HepG2 (cell line): Measurements from ENCODE around the gene CMIP. TPM values are rescaled to one million over a fixed set of nuclear protein-coding genes. Genes with fewer than 3 reads are reported as not detected.

Source experiments
- ETV6 ChIP-seq: sonication (generic); formaldehyde crosslinking; conservative IDR thresholded peaks from 2 replicates; pipeline ENCODE4 v1.4.0; 2020; ENCODE audit warnings: missing genetic modification reagents
- GLI4 ChIP-seq: sonication (generic); formaldehyde crosslinking; IDR thresholded peaks from 2 replicates; pipeline ENCODE4 v1.5.1; 2020; ENCODE audit warnings: missing genetic modification reagents, mild to moderate bottlenecking, moderate library complexity, borderline replicate concordance
- GTF3A ChIP-seq: sonication (generic); formaldehyde crosslinking; conservative IDR thresholded peaks from 2 replicates; pipeline ENCODE4 v1.4.0; 2020; ENCODE audit warnings: mild to moderate bottlenecking, missing genetic modification reagents
- HNRNPK ChIP-seq: fragments of 200-400 bp; formaldehyde crosslinking; IDR thresholded peaks from 2 replicates; pipeline ENCODE4 v1.6.1; 2018; ENCODE audit warnings: low read length, low read depth, moderate library complexity, mild to moderate bottlenecking; ENCODE audit not compliant: poor library complexity, severe bottlenecking
- KLF12 ChIP-seq: sonication (generic); formaldehyde crosslinking; IDR thresholded peaks from 2 replicates; pipeline ENCODE4 v1.4.0; 2020; ENCODE audit warnings: missing genetic modification reagents, borderline replicate concordance
- SOX6 ChIP-seq, 2 experiments: fragments of 450-650 bp in 1 of 2; sonication (generic) in 1 of 2; formaldehyde crosslinking in 1 of 2; IDR thresholded peaks; 2 replicates each; pipeline versions ENCODE4 v1.4.0 to v1.6.1; 2017 to 2020; ENCODE audit warnings: antibody characterized with exemption in 1 of 2, mild to moderate bottlenecking in 1 of 2, missing genetic modification reagents in 1 of 2
- SSRP1 ChIP-seq: IDR thresholded peaks from 2 replicates; pipeline ENCODE4 v1.6.1; 2016; ENCODE audit warnings: control low read depth
- ZNF446 ChIP-seq: sonication (generic); formaldehyde crosslinking; IDR thresholded peaks from 2 replicates; pipeline ENCODE4 v1.5.0; 2020; ENCODE audit warnings: mild to moderate bottlenecking, missing genetic modification reagents
- ZNF598 ChIP-seq: sonication (generic); formaldehyde crosslinking; IDR thresholded peaks from 2 replicates; pipeline ENCODE4 v1.5.1; 2020; ENCODE audit warnings: mild to moderate bottlenecking, missing genetic modification reagents, borderline replicate concordance
- ZNF746 ChIP-seq: sonication (generic); formaldehyde crosslinking; IDR thresholded peaks from 2 replicates; pipeline ENCODE4 v1.8.0; 2022; ENCODE audit warnings: mild to moderate bottlenecking, missing genetic modification reagents
- ZNF891 ChIP-seq: sonication (generic); formaldehyde crosslinking; IDR thresholded peaks from 2 replicates; pipeline ENCODE4 v1.5.0; 2020; ENCODE audit warnings: mild to moderate bottlenecking, missing genetic modification reagents
- polyA plus RNA-seq, 8 experiments: library from polyadenylated mRNA; depleted of rRNA in 3 of 8; stranded (reverse) in 7 of 8; unstranded in 1 of 8; fragments of >200 nt; fragmentation: Illumina TruSeq in 4 of 8; extraction: Trizol in 4 of 8; gene quantifications; 2 replicates each; pipeline versions ENCODE4 v1.2.1 to v1.2.3, GENCODE V29; 2011 to 2016; ENCODE audit warnings: low read depth in 4 of 8, missing spikeins in 1 of 8, mixed read lengths in 1 of 8; ENCODE audit not compliant: insufficient read depth in 1 of 8
- total RNA-seq, 5 experiments: library from RNA; depleted of rRNA; stranded (reverse); fragments of >200 nt; fragmentation: Illumina TruSeq; extraction: Trizol; gene quantifications; 2 replicates each; pipeline ENCODE4 v1.2.3, GENCODE V29; 2016; ENCODE audit warnings: low read depth in 1 of 5
- TF ChIP-seq, protein P1 (sequence below): sonication (generic); formaldehyde crosslinking; IDR thresholded peaks from 2 replicates; pipeline ENCODE4 v1.8.1; 2022; ENCODE audit warnings: mild to moderate bottlenecking, missing genetic modification reagents
- TF ChIP-seq, protein P2 (sequence below): sonication (generic); formaldehyde crosslinking; IDR thresholded peaks from 2 replicates; pipeline ENCODE4 v1.4.0; 2020; ENCODE audit warnings: mild to moderate bottlenecking, missing genetic modification reagents
- TF ChIP-seq, protein P3 (sequence below): sonication (generic); formaldehyde crosslinking; IDR thresholded peaks from 2 replicates; pipeline ENCODE4 v1.4.0; 2020; ENCODE audit warnings: missing genetic modification reagents, borderline replicate concordance
- TF ChIP-seq, protein P4 (sequence below): sonication (generic); formaldehyde crosslinking; IDR thresholded peaks from 2 replicates; pipeline ENCODE4 v1.4.0; 2020; ENCODE audit warnings: missing genetic modification reagents
- TF ChIP-seq, protein P5 (sequence below): sonication (generic); formaldehyde crosslinking; IDR thresholded peaks from 2 replicates; pipeline ENCODE4 v1.5.0; 2020; ENCODE audit warnings: mild to moderate bottlenecking, missing genetic modification reagents, borderline replicate concordance

Gene CMIP
- total and polyA plus RNA-seq, 2 of the 13 experiments (the other 11 are each of a cell fraction or from before 2014, with no cell fraction given), result 10.9 to 18.1 TPM

DNA sequence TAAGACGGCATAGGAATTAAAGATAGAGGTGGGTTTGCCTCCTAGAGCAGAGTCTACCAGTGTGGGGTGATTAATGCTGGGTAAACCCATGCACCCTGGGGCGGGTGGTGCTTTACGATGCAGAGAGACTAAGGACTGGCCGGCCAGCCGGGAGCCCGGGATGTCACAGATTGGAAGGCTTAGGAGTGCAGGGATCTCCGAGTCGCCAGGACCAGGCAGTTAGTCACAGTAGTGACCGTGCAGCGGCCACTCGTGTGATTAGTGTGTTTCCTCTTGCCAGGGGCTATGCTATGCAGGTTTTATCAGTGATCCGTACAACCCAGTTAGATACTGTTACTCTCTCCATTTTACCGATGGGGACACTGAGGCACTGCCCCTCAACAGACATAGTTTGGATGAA lies 10.4 kb downstream of the CMIP start (continued):
- TF ChIP-seq, protein P1, sequence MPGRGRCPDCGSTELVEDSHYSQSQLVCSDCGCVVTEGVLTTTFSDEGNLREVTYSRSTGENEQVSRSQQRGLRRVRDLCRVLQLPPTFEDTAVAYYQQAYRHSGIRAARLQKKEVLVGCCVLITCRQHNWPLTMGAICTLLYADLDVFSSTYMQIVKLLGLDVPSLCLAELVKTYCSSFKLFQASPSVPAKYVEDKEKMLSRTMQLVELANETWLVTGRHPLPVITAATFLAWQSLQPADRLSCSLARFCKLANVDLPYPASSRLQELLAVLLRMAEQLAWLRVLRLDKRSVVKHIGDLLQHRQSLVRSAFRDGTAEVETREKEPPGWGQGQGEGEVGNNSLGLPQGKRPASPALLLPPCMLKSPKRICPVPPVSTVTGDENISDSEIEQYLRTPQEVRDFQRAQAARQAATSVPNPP (CRISPR knock-in tag), result no peak
- TF ChIP-seq SOX6 (IDR thresholded peaks at IDR 0.05) (no peak), SOX6 (CRISPR knock-in tag; IDR thresholded peaks at IDR 0.05) (no peak), ZNF598 (CRISPR knock-in tag) (no peak), ZNF746 (CRISPR knock-in tag) (0 out of 2 replicates have a peak, but pooled peaks have one; percentile 20), KLF12 (CRISPR knock-in tag) (no peak), ZNF891 (CRISPR knock-in tag) (0 out of 2 replicates have a peak, but pooled peaks have one; percentile 51), HNRNPK (no peak), SSRP1 (CRISPR knock-in tag) (no peak), ETV6 (no peak), GLI4 (CRISPR knock-in tag) (peak; percentile 51; the same call in 1 of the 2 replicates), ZNF446 (CRISPR knock-in tag) (no peak), GTF3A (CRISPR knock-in tag) (no peak)
- TF ChIP-seq, protein P2, sequence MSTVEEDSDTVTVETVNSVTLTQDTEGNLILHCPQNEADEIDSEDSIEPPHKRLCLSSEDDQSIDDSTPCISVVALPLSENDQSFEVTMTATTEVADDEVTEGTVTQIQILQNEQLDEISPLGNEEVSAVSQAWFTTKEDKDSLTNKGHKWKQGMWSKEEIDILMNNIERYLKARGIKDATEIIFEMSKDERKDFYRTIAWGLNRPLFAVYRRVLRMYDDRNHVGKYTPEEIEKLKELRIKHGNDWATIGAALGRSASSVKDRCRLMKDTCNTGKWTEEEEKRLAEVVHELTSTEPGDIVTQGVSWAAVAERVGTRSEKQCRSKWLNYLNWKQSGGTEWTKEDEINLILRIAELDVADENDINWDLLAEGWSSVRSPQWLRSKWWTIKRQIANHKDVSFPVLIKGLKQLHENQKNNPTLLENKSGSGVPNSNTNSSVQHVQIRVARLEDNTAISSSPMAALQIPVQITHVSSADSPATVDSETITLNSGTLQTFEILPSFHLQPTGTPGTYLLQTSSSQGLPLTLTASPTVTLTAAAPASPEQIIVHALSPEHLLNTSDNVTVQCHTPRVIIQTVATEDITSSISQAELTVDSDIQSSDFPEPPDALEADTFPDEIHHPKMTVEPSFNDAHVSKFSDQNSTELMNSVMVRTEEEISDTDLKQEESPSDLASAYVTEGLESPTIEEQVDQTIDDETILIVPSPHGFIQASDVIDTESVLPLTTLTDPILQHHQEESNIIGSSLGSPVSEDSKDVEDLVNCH (CRISPR knock-in tag), result no peak
- TF ChIP-seq, protein P3, sequence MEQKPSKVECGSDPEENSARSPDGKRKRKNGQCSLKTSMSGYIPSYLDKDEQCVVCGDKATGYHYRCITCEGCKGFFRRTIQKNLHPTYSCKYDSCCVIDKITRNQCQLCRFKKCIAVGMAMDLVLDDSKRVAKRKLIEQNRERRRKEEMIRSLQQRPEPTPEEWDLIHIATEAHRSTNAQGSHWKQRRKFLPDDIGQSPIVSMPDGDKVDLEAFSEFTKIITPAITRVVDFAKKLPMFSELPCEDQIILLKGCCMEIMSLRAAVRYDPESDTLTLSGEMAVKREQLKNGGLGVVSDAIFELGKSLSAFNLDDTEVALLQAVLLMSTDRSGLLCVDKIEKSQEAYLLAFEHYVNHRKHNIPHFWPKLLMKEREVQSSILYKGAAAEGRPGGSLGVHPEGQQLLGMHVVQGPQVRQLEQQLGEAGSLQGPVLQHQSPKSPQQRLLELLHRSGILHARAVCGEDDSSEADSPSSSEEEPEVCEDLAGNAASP (CRISPR knock-in tag), result no peak
- TF ChIP-seq, protein P4, sequence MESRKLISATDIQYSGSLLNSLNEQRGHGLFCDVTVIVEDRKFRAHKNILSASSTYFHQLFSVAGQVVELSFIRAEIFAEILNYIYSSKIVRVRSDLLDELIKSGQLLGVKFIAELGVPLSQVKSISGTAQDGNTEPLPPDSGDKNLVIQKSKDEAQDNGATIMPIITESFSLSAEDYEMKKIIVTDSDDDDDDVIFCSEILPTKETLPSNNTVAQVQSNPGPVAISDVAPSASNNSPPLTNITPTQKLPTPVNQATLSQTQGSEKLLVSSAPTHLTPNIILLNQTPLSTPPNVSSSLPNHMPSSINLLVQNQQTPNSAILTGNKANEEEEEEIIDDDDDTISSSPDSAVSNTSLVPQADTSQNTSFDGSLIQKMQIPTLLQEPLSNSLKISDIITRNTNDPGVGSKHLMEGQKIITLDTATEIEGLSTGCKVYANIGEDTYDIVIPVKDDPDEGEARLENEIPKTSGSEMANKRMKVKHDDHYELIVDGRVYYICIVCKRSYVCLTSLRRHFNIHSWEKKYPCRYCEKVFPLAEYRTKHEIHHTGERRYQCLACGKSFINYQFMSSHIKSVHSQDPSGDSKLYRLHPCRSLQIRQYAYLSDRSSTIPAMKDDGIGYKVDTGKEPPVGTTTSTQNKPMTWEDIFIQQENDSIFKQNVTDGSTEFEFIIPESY (CRISPR knock-in tag), result peak; percentile 57; the same call in 1 of the 2 replicates
- TF ChIP-seq, protein P5, sequence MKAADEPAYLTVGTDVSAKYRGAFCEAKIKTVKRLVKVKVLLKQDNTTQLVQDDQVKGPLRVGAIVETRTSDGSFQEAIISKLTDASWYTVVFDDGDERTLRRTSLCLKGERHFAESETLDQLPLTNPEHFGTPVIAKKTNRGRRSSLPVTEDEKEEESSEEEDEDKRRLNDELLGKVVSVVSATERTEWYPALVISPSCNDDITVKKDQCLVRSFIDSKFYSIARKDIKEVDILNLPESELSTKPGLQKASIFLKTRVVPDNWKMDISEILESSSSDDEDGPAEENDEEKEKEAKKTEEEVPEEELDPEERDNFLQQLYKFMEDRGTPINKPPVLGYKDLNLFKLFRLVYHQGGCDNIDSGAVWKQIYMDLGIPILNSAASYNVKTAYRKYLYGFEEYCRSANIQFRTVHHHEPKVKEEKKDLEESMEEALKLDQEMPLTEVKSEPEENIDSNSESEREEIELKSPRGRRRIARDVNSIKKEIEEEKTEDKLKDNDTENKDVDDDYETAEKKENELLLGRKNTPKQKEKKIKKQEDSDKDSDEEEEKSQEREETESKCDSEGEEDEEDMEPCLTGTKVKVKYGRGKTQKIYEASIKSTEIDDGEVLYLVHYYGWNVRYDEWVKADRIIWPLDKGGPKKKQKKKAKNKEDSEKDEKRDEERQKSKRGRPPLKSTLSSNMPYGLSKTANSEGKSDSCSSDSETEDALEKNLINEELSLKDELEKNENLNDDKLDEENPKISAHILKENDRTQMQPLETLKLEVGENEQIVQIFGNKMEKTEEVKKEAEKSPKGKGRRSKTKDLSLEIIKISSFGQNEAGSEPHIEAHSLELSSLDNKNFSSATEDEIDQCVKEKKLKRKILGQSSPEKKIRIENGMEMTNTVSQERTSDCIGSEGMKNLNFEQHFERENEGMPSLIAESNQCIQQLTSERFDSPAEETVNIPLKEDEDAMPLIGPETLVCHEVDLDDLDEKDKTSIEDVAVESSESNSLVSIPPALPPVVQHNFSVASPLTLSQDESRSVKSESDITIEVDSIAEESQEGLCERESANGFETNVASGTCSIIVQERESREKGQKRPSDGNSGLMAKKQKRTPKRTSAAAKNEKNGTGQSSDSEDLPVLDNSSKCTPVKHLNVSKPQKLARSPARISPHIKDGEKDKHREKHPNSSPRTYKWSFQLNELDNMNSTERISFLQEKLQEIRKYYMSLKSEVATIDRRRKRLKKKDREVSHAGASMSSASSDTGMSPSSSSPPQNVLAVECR (CRISPR knock-in tag), result no peak
